Central memory CD8-positive, alpha-beta T cell (primary cell): Measurements from ENCODE around the gene KIAA1958.

Experiments used
- ATAC-seq: fragments of 150-1000 bp; cut with Tn5 transposase; replicated peaks from 2 replicates; pipeline ENCODE4 v1.10.0; 2022; ENCODE audit warnings: mild to moderate bottlenecking, moderate FRiP score, moderate number of reproducible peaks; ENCODE audit not compliant: poor library complexity, severe bottlenecking; ENCODE audit errors: extremely low read depth
- DNase-seq, 2 donors: peaks; one replicate each; pipeline ENCODE4 v3.0.0; 2021; ENCODE audit warnings: low spot score in 2 of 2
- H3K27ac Mint-ChIP-seq: one replicate; pipeline ENCODE4 v1.8.0; 2022; ENCODE audit warnings: low read depth, mild to moderate bottlenecking, moderate library complexity, mixed read lengths
- H3K27me3 Mint-ChIP-seq: one replicate; pipeline ENCODE4 v1.8.0; 2022; ENCODE audit warnings: mixed read lengths
- H3K36me3 Mint-ChIP-seq: one replicate; pipeline ENCODE4 v1.8.0; 2022; ENCODE audit warnings: mild to moderate bottlenecking, moderate library complexity, mixed read lengths; ENCODE audit not compliant: insufficient read depth
- H3K4me1 Mint-ChIP-seq: one replicate; pipeline ENCODE4 v1.8.0; 2022; ENCODE audit warnings: mixed read lengths
- H3K4me3 Mint-ChIP-seq: one replicate; pipeline ENCODE4 v1.8.0; 2022; ENCODE audit warnings: mild to moderate bottlenecking, moderate library complexity, mixed read lengths
- H3K9me3 Mint-ChIP-seq: one replicate; pipeline ENCODE4 v1.8.0; 2022; ENCODE audit warnings: mixed read lengths

KIAA1958 gene, protein sequence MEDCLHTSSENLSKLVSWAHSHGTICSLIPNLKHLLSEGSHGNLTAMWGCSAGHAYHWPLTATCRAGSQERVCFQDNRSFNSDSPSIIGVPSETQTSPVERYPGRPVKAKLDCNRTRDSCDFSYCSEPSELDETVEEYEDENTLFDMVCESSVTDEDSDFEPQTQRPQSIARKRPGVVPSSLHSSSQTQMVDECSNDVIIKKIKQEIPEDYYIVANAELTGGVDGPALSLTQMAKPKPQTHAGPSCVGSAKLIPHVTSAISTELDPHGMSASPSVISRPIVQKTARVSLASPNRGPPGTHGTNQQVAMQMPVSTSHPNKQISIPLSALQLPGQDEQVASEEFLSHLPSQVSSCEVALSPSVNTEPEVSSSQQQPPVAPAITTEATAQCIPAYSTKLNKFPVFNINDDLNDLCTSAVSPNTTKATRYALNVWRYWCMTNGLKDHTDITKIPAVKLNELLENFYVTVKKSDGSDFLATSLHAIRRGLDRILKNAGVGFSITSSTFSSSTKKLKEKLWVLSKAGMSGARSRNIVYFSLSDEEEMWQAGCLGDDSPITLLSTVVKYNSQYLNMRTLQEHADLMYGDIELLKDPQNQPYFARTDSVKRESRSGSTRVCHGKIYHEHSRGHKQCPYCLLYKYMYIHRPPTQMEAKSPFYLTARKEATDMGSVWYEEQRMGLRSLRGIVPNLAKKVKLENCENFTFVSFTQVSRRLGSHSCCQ

GRCh38 chr9:112486221-112487007 is at the start of gene KIAA1958:
Gene KIAA1958 (plus strand): TSS chr9:112486827. CDS start chr9:112574081, 87,254 bp downstream.
- H3K4me1 Mint-ChIP-seq, result peaks cover 18% of the 10 kb centered on the region
- no peaks in the 10 kb centered on the region for H3K27me3 Mint-ChIP-seq
- peak within 1 kb of the TSS; percentile 94 for H3K4me3 Mint-ChIP-seq
- peak within 1 kb of the TSS; percentile 86 for H3K27ac Mint-ChIP-seq
- no peaks in the 10 kb centered on the region for H3K9me3 Mint-ChIP-seq
- peaks cover 6% of the 10 kb centered on the region for H3K36me3 Mint-ChIP-seq
- ATAC-seq (peak; percentile 79), DNase-seq (peak; percentile 57 to 58)

- Mint-ChIP-seq H3K9me3 (no peaks in the 10 kb centered on the region), H3K27me3 (no peaks in the 10 kb centered on the region), H3K4me3 (no peak overlapping the region), H3K36me3 (peaks cover 3% of the 10 kb centered on the region), H3K27ac (no peak overlapping the region), H3K4me1 (no peaks in the 10 kb centered on the region)
- ATAC-seq, result no peak
- DNase-seq, result no peak
These were observed 49.2 kb upstream of the KIAA1958 start for GRCh38 chr9:112437406-112437805.

DNA sequence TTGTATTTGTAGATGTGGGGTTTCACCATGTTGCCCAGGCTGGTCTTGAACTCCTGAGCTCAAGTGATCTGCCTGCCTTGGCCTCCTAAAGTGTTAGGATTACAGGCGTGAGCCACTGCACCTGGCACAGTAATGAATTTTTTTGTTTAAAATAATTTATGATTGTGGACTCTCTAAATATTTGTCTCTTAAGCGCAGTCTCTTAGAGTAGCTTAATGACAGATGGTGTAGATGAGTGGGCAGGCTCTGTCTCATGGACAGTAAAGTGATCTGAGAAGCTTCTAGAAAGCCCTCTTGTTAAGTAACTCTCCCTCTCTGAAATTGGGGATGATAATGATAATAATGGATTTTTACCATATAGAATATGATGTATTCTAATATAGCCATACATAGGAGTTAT is 47.5 kb upstream of the KIAA1958 start:
- Mint-ChIP-seq H3K27ac (no peak overlapping the region), H3K36me3 (peaks cover 3% of the 10 kb centered on the region), H3K9me3 (no peaks in the 10 kb centered on the region), H3K27me3 (no peaks in the 10 kb centered on the region), H3K4me3 (no peak overlapping the region), H3K4me1 (no peaks in the 10 kb centered on the region)
- no peak for ATAC-seq
- DNase-seq, result no peak

DNA sequence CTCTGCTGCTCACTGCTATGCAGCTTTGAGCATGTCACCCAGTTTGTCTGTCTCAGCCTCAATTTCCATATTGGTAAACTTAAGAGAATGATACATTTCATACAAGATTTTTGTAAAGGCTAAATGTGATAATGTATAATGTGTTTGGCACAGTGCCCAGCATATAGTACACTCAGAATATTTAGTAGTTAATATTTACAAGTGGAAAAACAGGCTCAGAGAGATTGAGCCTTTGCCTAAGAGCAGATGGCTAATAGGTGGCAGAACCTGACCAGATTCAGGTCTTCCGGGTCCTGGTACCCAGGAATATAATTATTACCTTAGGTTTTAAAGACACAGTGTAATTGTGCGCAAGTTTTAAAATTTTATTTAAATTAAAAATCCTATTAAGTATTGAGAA is 46.8 kb upstream of the KIAA1958 start:
- H3K36me3 Mint-ChIP-seq, result peaks cover 3% of the 10 kb centered on the region
- ATAC-seq (no peak), DNase-seq (no peak)
- H3K4me3 Mint-ChIP-seq, result no peak overlapping the region
- no peaks in the 10 kb centered on the region for H3K4me1 Mint-ChIP-seq
- H3K9me3 Mint-ChIP-seq, result no peaks in the 10 kb centered on the region
- H3K27ac Mint-ChIP-seq, result no peak overlapping the region
- no peaks in the 10 kb centered on the region for H3K27me3 Mint-ChIP-seq

- DNase-seq (no peak), ATAC-seq (no peak)
- peaks cover 3% of the 10 kb centered on the region for H3K36me3 Mint-ChIP-seq
- H3K4me3 Mint-ChIP-seq, result no peak overlapping the region
- H3K27me3 Mint-ChIP-seq, result no peaks in the 10 kb centered on the region
- no peaks in the 10 kb centered on the region for H3K4me1 Mint-ChIP-seq
- no peaks in the 10 kb centered on the region for H3K9me3 Mint-ChIP-seq
- no peak overlapping the region for H3K27ac Mint-ChIP-seq
These were observed 43.4 kb upstream of the KIAA1958 start for GRCh38 chr9:112443200-112443599.

- no peaks in the 10 kb centered on the region for H3K4me1 Mint-ChIP-seq
- no peak overlapping the region for H3K4me3 Mint-ChIP-seq
- no peaks in the 10 kb centered on the region for H3K27me3 Mint-ChIP-seq
- no peak overlapping the region for H3K27ac Mint-ChIP-seq
- DNase-seq (no peak), ATAC-seq (no peak)
- H3K36me3 Mint-ChIP-seq, result peaks cover 3% of the 10 kb centered on the region
- no peaks in the 10 kb centered on the region for H3K9me3 Mint-ChIP-seq
These were observed 43.0 kb upstream of the KIAA1958 start for GRCh38 chr9:112443636-112444035.

DNA sequence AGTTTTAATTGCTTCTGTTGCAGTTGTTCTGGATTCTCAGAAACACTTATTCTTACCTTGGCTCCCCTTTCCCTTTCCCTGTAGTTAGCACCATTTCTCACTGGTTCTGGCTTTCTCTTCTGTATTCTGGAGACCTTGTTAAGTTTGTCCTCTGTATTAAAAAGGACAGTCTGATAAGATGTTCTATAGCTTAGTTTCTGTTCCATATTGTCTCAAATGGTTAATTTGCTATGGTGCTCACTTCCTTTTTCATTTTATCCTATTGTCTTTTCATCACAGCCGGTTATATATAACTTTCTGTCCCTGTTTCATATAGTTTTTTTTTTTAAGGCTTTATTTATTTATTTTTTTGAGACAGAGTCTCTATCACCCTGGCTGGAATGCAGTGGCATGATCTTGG is 41.4 kb upstream of the KIAA1958 start:
- Mint-ChIP-seq H3K4me3 (no peak overlapping the region), H3K36me3 (peaks cover 1% of the 10 kb centered on the region), H3K27me3 (no peaks in the 10 kb centered on the region), H3K9me3 (no peaks in the 10 kb centered on the region), H3K4me1 (no peaks in the 10 kb centered on the region), H3K27ac (no peak overlapping the region)
- ATAC-seq, result no peak
- DNase-seq, result no peak

DNA sequence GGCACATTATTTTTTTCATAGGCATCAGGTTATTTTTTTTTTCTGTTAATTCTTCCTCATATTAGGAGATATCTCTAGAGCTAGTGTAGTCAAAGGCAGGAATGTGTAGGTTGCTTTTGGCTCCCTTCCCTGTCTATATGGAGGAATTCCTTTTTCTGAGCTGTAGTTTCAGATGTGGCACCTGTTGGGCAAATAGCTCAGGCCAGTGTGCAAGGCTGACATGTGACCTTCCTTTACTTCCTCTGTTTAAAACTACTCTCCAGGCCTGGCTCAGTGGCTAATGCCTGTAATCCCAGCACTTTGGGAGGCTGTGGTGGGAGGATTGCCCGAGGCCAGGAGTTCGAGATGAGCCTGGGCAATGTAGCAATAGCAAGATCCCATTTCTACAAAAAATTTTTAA is 40.5 kb upstream of the KIAA1958 start:
- Mint-ChIP-seq H3K9me3 (no peaks in the 10 kb centered on the region), H3K4me1 (no peaks in the 10 kb centered on the region), H3K4me3 (no peak overlapping the region), H3K27me3 (no peaks in the 10 kb centered on the region), H3K27ac (no peak overlapping the region), H3K36me3 (peaks cover 1% of the 10 kb centered on the region)
- no peak for ATAC-seq
- no peak for DNase-seq

GRCh38 chr9:112446526-112446925 is 40.1 kb upstream of the KIAA1958 start:
- Mint-ChIP-seq H3K36me3 (no peaks in the 10 kb centered on the region), H3K4me3 (no peak overlapping the region), H3K27ac (no peak overlapping the region), H3K9me3 (no peaks in the 10 kb centered on the region), H3K27me3 (no peaks in the 10 kb centered on the region), H3K4me1 (no peaks in the 10 kb centered on the region)
- DNase-seq, result no peak
- no peak for ATAC-seq

- no peak overlapping the region for H3K27ac Mint-ChIP-seq
- no peak overlapping the region for H3K4me3 Mint-ChIP-seq
- no peaks in the 10 kb centered on the region for H3K4me1 Mint-ChIP-seq
- H3K36me3 Mint-ChIP-seq, result no peaks in the 10 kb centered on the region
- DNase-seq (no peak), ATAC-seq (no peak)
- no peaks in the 10 kb centered on the region for H3K9me3 Mint-ChIP-seq
- no peaks in the 10 kb centered on the region for H3K27me3 Mint-ChIP-seq
These were observed 39.3 kb upstream of the KIAA1958 start for GRCh38 chr9:112447283-112447761.

DNA sequence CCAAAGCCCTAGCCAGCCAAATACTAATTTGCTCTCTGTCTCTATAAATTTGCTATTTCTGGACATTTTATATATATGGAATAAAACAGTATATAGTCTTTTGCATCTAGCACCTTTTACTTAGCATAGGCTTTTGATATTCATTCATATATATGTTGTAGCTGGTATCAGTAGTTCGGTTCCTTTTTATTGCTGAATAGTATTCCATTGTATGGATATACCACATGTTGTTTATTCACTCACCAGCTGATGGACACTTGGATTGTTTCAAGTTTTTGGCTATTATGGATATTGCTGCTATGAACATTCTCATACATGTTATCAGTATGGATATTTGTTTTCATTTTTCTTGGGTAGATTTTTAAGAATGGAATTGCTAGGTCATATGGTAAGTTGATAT is 23.8 kb upstream of the KIAA1958 start:
- Mint-ChIP-seq H3K36me3 (peaks cover 3% of the 10 kb centered on the region), H3K9me3 (no peaks in the 10 kb centered on the region), H3K27ac (no peak overlapping the region), H3K4me1 (peaks cover 5% of the 10 kb centered on the region), H3K4me3 (no peak overlapping the region), H3K27me3 (no peaks in the 10 kb centered on the region)
- DNase-seq (no peak), ATAC-seq (no peak)

DNA sequence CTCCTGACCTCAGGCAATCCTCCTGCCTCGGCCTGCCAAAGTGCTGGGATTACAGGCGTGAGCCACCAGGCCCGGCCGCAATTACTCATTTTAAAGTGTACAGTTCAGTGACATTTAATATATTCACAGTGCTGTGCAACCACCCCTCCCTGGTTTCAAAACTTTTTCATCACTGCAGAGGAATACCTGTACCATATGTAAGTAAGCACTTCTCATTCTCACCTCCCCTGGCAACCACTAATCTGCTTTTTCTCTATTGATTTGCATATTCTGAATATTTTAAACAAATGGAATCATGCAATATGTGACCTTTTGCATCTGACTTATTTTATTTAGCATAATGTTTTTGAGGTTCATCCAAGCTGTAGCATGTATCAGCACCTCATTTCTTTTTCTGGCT is 21.3 kb upstream of the KIAA1958 start:
- Mint-ChIP-seq H3K27ac (no peak overlapping the region), H3K4me1 (no peaks in the 10 kb centered on the region), H3K4me3 (no peak overlapping the region), H3K36me3 (peaks cover 6% of the 10 kb centered on the region), H3K9me3 (no peaks in the 10 kb centered on the region), H3K27me3 (no peaks in the 10 kb centered on the region)
- DNase-seq (no peak), ATAC-seq (no peak)
